Left lobe of liver (tissue), 2 donors: ENCODE measurements around the gene NDUFAF8. TPM values are rescaled to one million over a fixed set of nuclear protein-coding genes. Genes with fewer than 3 reads are reported as not detected.

Experiments
- ATAC-seq: fragments of 200-7000 bp; cut with Tn5 transposase; one replicate; pipeline ENCODE4 v1.9.1; 2020; ENCODE audit warnings: mild to moderate bottlenecking, moderate library complexity
- DNase-seq: peaks from one replicate; pipeline ENCODE4 v3.0.0-alpha.2; 2020; ENCODE audit warnings: low spot score
- total RNA-seq: library from RNA; stranded (reverse); gene quantifications from one replicate; pipeline ENCODE4 v1.2.1, GENCODE V29; 2021
- donor health status: DM: no; HTN: no; CAD: no; lungs with moderate emphysema.
- donor health status: DM: no; HTN: yes; CAD: no.

NDUFAF8 gene
- total RNA-seq, 1 donor from 2014 or later: 33.3 TPM

GRCh38 chr17:81250286-81251093, 11.4 kb downstream of the NDUFAF8 start:
- no peak for DNase-seq
- no peak for ATAC-seq

DNA sequence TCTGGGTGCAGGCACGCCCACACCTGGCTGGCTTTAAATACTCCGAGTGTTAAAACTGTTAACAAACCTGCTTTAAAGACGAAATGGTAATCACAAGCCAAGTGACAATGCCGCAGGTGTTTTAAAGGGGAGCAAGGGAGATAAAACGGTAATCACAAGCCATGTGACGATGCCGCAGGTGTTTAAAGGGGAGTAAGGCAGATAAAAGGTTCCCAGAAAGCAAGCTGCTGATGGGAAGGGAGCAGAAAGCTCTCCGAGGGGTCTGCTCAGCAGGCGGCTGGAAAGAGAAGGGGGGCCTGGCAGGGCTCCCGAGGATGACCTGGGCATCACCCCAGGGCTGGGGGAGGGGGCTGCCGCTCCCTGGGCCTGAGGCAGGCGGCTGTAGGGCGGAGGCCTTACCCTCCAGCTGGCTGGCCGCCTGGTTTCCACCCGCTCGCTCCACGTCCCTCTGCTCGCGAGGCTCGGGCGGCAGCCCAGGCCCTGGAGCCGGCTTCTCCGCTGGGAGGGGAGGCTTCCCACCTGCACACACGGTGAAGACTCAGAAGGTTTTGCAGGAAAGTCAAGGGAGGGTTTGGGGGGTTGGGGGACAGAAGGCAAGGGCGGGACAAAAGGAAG, 12.1 kb downstream of the NDUFAF8 start:
- ATAC-seq (no peak), DNase-seq (no peak)

DNA sequence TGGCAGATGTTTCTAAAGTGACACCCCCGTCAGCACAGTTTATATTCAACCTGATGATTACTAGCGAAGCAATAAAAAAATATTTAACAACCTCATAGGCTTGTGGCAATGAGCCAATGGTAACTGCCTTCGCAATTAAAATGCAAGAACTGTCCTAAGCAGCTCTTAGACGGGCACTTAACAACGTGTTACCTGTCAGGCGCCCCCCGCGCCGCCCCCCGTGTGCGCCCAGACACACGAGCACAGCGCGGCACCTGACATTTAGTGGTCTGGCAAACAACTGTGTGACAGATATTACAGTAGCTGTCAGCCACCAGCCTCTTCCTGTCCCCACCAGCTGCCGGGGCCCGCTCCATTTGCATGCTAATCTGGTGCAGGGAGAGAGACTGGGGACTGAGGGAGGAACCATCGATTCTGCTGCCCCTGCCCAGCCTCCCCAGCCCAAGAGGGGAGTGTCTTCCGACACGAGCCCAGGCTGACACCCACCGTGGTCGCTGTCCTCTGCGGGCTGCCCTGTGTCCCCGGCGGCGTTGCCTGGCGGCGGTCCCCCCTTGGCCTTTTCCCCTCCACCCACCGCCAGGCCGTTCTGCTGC, 12.7 kb downstream of the NDUFAF8 start:
- ATAC-seq (no peak), DNase-seq (no peak)

- DNase-seq (no peak), ATAC-seq (no peak)
These were observed 13.3 kb downstream of the NDUFAF8 start for GRCh38 chr17:81252326-81252986.

- no peak for ATAC-seq
- no peak for DNase-seq
These were observed 13.8 kb downstream of the NDUFAF8 start for GRCh38 chr17:81252987-81253329.

DNA sequence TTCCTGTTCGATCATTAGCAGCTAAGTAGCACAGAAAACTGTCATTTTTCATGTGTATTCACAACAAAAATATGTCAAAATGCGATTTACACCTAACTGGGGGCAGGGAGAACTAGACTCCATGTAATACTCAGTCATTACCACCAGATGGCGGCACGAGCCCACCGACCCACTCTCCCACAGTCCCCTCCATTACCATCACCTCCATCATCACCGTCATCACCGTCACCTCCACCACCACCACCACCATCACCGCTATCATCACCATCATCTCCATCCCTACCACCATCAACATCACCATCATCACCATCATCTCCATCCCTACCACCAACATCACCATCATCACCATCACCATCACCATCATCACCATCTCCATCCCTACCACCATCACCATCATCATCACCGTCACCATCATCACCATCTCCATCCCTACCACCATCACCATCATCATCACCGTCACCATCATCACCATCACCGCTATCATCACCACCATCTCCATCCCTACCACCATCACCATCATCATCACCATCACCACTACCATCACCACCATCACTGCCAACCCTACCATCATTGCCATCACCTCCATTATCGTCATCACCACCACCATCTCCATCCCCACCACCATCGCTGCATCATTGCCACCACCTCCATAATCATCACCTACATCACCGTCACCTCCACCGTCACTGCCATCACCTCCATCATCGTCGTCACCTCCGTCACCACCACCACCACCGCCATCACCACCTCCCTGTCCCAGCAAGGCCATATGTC, 14.4 kb downstream of the NDUFAF8 start:
- DNase-seq (no peak), ATAC-seq (peak; percentile 48)

- ATAC-seq (peak; percentile 79), DNase-seq (peak; percentile 84)
These were observed 16.0 kb downstream of the NDUFAF8 start for GRCh38 chr17:81254955-81255717.

DNA sequence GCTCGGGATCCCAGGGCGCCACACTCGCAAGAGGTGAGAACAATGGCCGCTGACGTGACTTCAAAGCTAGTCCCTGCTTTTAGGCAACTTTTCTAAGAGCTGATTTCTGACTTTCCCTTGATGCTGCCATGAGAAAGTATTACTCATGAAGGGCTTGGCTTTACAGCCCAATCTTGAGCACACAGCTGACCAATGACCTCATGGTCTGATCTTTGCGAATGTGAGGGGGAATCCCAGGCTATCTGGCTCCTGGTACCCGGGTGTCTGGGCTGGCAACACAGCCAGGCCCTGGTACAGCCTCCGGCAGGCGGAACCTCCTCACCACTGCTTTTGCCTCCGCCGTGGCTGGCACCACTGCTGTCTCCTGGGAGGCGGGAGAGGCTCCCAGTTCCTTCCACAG, 17.5 kb downstream of the NDUFAF8 start:
- ATAC-seq (no peak), DNase-seq (no peak)

DNA sequence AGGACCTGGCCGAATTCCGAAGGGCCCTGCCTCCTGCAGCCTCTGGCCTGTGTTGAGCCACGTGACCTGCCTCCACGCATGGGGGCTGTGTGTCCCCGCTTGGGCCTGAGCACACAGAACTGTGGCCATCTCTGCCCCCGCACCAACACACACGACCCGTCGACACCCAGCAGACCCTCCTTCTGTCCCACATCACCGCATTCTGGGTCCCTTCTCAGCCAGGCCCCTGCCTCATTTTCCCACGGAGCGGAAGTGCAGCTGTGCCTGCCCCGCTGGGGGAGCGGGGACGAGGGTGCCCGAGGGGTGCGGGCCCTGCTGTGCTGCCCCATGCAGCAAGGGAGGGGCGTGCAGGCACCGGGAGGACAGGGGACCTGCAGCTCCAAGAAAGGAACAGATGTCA, 18.4 kb downstream of the NDUFAF8 start:
- ATAC-seq (no peak), DNase-seq (no peak)

GRCh38 chr17:81258292-81258691, 19.2 kb downstream of the NDUFAF8 start:
- DNase-seq: no peak
- no peak for ATAC-seq

GRCh38 chr17:81259058-81259605, 20.0 kb downstream of the NDUFAF8 start:
- DNase-seq (no peak), ATAC-seq (no peak)

DNA sequence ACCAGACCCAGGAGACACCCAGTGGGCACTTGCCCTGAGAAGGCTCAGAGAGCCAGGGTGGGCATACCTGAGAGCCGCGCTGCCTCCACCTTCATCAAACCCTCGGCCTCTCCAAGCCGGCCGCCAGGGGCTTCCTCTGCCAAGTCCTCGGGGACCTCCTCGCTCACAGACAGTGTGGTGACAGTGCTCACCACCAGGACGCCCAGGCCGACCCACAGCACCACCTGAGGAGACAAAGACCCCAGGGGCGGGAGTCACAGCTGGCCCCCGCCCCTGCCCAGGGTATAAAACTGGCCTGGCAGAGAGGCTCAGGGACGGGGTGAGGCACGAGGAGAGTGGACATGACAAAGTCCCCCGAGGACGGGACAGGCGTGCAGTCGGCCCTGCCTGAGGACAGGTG, 21.1 kb downstream of the NDUFAF8 start:
- DNase-seq (no peak), ATAC-seq (no peak)

DNA sequence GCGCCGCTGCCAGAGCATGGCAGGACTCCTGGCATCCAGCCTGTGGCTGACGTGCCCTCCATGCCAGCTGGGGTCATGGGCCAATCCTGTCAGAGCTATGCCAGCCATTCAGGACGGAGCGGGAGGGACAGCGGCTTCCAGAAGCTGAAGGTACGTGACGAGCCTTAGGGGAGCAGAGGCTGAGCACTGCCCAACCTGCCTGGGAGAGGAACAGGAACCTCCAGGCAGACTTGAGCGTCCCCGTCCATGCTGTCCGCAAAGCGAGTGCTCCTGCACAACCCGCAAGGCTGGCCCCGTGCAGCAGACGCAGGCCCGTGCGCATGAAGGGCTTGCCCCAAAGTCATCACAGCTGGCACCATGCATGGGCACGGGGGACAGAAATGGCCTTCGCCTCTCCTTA, 21.5 kb downstream of the NDUFAF8 start:
- ATAC-seq (peak; percentile 24), DNase-seq (no peak)

DNA sequence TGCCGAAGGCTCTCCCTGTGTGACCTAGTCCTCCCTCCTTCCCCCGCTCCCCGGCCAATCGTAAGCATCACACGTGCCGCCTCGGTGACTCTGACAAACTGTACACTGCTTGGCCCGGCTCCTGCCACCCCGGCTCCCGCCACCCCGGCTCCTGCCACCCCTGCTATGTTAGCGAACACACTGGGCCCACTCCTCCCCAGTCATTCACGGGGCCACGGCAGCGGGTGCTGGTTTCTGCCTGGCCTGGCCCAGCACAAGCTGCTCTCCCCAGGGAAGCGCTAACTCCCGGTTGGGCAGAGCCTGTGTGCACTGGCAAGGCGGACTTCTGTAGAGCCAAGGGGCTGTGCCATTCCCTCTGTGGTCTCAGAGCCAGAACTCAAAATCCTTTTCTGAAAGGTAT, 22.0 kb downstream of the NDUFAF8 start:
- no peak for ATAC-seq
- DNase-seq: no peak

DNA sequence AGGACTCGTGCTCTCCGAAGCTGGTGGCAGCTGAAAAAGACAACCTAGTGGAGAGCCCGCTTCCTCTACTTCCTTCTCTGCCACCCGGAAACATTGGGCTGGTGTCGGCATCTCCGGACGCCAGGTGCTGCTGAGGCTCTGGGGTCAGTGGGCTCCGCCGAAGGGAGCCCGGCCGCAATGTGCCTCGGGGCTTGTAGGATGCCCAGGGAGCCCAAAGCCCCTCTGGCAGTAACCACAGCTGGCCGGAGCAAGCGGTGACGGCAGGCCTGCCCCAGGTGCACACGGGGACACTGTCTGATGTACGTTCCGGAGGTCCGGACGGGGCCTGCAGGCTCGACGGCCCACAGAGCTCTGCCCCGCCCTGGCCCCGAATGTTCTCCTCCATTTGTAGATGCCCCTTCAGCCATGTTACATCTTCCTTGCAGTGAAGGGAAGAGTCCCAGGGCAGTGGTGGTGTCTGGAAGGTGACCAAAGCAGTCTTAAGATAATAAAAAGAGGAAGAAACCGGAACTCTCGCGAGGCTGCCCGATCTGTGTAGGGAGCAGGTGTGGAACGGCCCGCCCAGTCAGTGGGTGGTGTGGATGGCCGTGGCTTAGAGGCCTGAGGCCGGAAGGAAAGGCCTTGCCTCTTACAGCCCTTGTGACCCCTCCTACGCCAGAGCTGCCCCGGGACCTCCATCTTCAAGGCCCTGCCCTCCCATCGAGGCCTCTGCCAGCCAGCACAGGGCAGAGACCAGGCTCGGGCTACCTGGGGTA, 22.6 kb downstream of the NDUFAF8 start:
- no peak for DNase-seq

DNA sequence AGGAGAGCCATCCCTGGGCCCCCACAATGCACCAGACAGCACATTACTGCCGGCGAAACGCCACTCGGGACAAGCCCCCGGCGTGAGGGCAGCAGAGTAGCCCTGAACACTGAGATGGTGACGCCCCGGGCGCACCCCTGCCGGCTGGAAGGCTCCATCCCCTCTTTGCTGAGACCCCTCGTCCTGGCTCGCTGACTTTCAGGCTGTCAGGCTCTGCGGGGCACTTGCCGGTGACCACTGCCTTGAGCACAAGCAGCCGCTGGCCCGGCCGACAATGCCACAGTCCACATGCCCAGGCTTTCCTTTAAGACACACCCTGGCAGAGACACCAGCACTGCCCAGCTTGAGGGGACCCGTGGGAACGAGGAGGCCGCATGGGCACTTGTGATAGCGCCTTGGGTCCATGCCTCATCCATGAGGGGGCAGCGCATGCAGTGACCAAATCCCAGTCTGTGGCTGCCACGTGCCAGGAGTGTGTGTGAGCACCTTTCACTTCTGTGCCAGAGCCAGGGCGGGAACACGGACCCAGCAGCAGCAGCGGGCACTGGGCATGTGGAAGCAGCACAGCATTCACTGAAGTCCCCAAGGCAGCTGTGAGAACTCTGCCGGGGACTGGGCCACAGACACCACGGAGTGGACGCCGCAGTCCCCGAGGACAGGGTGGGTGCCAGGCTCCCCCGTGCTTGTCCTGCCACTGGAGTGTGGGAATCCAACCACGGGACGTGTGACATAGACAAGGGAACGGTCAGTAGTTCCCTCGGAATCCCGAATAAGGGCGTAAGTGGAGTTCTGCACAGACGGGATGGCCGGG, 24.5 kb downstream of the NDUFAF8 start:
- no peak for ATAC-seq
- DNase-seq: no peak

More for the DNA sequence above, 22.6 kb downstream of the NDUFAF8 start:
- no peak for ATAC-seq

DNA sequence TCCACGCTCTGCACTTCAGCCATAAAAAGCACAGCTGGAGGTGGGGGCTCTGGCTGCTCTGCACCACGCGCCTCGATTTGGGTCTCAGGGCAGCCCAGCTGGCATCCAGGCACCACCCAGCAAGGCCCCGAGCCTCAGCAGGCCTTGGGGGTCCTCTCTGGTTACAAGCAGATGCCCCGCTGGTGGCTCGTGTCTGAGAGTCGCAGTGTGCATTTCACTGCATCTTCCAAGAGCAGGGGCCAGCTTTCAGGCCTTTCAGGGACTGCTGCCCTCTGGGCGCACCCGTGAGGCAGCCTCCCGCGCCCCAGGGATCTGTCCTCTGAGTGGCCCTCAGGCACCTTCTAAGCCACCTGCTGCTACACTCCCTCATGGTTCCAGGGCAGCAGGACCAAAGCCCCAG, 25.5 kb downstream of the NDUFAF8 start:
- ATAC-seq: no peak
- no peak for DNase-seq

GRCh38 chr17:81265576-81265975, 26.5 kb downstream of the NDUFAF8 start:
- ATAC-seq (no peak), DNase-seq (no peak)
